ENCODE data around the gene XRCC1. TPM values are rescaled to one million over a fixed set of nuclear protein-coding genes. Genes with fewer than 3 reads are reported as not detected.
A peak's percentile ranks its signal among the peaks of the same experiment; 100 is the strongest.

XRCC1 gene
- total RNA-seq, 1 experiment from 2014 or later: 23.4 TPM

GRCh38 chr19:43618921-43619261 is 43.6 kb upstream of the XRCC1 start:
- peak overlapping the region; percentile 33; the same call in 1 of the 2 replicates for H3K27ac ChIP-seq (ENCODE audit: low read length)
- TF ChIP-seq EZH2phosphoT487 (IDR thresholded peaks at IDR 0.05; ENCODE audit: borderline replicate concordance, low read length) (no peak), EZH2 (IDR thresholded peaks at IDR 0.05; ENCODE audit: low read length, unreplicated experiment) (no peak)
- TF ChIP-seq, protein P1, sequence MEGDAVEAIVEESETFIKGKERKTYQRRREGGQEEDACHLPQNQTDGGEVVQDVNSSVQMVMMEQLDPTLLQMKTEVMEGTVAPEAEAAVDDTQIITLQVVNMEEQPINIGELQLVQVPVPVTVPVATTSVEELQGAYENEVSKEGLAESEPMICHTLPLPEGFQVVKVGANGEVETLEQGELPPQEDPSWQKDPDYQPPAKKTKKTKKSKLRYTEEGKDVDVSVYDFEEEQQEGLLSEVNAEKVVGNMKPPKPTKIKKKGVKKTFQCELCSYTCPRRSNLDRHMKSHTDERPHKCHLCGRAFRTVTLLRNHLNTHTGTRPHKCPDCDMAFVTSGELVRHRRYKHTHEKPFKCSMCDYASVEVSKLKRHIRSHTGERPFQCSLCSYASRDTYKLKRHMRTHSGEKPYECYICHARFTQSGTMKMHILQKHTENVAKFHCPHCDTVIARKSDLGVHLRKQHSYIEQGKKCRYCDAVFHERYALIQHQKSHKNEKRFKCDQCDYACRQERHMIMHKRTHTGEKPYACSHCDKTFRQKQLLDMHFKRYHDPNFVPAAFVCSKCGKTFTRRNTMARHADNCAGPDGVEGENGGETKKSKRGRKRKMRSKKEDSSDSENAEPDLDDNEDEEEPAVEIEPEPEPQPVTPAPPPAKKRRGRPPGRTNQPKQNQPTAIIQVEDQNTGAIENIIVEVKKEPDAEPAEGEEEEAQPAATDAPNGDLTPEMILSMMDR (conservative IDR thresholded peaks at IDR 0.05; ENCODE audit: low read depth, low read length): no peak
- H3F3A ChIP-seq (ENCODE audit: low read length, unreplicated experiment): no peaks in the 10 kb centered on the region
- peaks cover 18% of the 10 kb centered on the region for H3K79me2 ChIP-seq (ENCODE audit: low read length)
- DNase-seq (peak; percentile 12), ATAC-seq (peak; percentile 10)
- H3K4me1 ChIP-seq (ENCODE audit: insufficient read depth, low read length): peaks cover 13% of the 10 kb centered on the region
- H3K27me3 ChIP-seq (ENCODE audit: low read length): no peaks in the 10 kb centered on the region
- CTCF ChIA-PET: interaction anchor here (0.7 kb wide), 1 partner anchor 191 kb away, joined by 11 read pairs; no protein-coding TSS in a partner anchor
- TSS peak; percentile 77 for BruUV-seq (replicated peaks)
- peak overlapping the region; percentile 80 for H3K9ac ChIP-seq (ENCODE audit: low read length)
- H3K9me3 ChIP-seq (ENCODE audit: low read length): no peaks in the 10 kb centered on the region
- peak overlapping the region; percentile 95 for H2AFZ ChIP-seq (ENCODE audit: low read length)
- H4K20me1 ChIP-seq (ENCODE audit: low read length): no peaks in the 10 kb centered on the region
- H3K9me2 ChIP-seq (replicated peaks; ENCODE audit: low read length): no peaks in the 10 kb centered on the region
- no peaks in the 10 kb centered on the region for H3K36me3 ChIP-seq (ENCODE audit: low read depth, low read length)
- peak overlapping the region; percentile 78 for H3K4me3 ChIP-seq (ENCODE audit: low read length)
- intact Hi-C loops (cut with micrococcal nuclease): no loop called here
- POLR2A ChIA-PET (ENCODE audit: unreplicated experiment): no interaction called here
- H3K4me2 ChIP-seq (ENCODE audit: low read length): peak overlapping the region; percentile 93

DNA sequence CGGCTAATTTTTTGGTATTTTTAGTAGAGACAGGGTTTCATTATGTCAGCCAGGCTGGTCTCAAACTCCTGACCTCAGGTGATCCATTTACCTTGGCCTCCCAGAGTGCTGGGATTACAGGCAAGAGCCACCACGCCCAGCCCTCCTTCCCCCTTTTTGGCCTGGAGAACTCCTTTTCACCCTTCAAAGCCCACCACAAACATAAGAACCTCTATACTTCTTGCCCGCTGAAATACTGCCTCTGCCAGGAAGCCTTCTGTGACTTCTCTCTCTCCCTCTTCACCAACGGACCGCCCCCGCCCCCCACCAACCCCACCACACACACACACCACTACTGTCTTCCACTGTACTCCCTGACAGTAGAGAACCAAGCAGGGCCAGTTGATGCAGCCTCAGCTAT is 41.6 kb upstream of the XRCC1 start:
- Histone ChIP-seq H3K4me3 (ENCODE audit: low read length) (no peak overlapping the region), H3K36me3 (ENCODE audit: low read depth, low read length) (no peaks in the 10 kb centered on the region; the same call in 1 of the 2 replicates), H3K9ac (ENCODE audit: low read length) (no peak overlapping the region), H3K4me1 (ENCODE audit: insufficient read depth, low read length) (peaks cover 13% of the 10 kb centered on the region), H3K9me3 (ENCODE audit: low read length) (no peaks in the 10 kb centered on the region), H2AFZ (ENCODE audit: low read length) (no peak overlapping the region), H3K9me2 (replicated peaks; ENCODE audit: low read length) (no peaks in the 10 kb centered on the region), H3K79me2 (ENCODE audit: low read length) (peaks cover 18% of the 10 kb centered on the region), H3F3A (ENCODE audit: low read length, unreplicated experiment) (no peaks in the 10 kb centered on the region), H3K4me2 (ENCODE audit: low read length) (no peak overlapping the region), H3K27ac (ENCODE audit: low read length) (no peak overlapping the region), H4K20me1 (ENCODE audit: low read length) (no peaks in the 10 kb centered on the region), H3K27me3 (ENCODE audit: low read length) (no peaks in the 10 kb centered on the region)
- BruUV-seq (replicated peaks): no TSS peak
- no peak for TF ChIP-seq EZH2 (IDR thresholded peaks at IDR 0.05; ENCODE audit: low read length, unreplicated experiment)
- no peak for TF ChIP-seq EZH2phosphoT487 (IDR thresholded peaks at IDR 0.05; ENCODE audit: borderline replicate concordance, low read length)
- TF ChIP-seq, protein P1 (conservative IDR thresholded peaks at IDR 0.05; ENCODE audit: low read depth, low read length): no peak
- ChIA-PET CTCF (no interaction called here), POLR2A (ENCODE audit: unreplicated experiment) (no interaction called here)
- intact Hi-C loops (cut with micrococcal nuclease): no loop called here
- ATAC-seq (no peak), DNase-seq (no peak)

DNA sequence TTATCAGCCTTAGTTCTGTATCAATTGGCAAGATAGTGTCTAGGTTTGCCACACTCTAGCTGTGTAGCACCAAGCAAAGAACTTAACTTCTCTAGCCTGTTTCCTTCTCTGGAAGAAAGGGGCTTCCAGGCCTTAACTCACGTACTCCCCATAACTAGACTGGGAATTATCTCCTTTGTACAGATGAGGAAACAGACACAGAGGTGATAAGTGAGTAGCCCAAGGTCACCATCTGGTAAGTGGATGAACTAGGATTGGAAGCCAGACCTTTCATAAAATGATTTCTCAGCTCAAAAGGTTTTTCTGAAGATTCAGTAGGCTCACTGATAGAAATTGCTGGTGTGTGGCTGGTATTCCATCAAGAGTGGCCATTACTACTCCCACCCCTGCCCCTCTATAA is 41.0 kb upstream of the XRCC1 start:
- Histone ChIP-seq H3K9me3 (ENCODE audit: low read length) (no peaks in the 10 kb centered on the region), H3K27ac (ENCODE audit: low read length) (no peak overlapping the region), H3K4me3 (ENCODE audit: low read length) (no peak overlapping the region), H3K4me2 (ENCODE audit: low read length) (no peak overlapping the region), H2AFZ (ENCODE audit: low read length) (no peak overlapping the region), H3K27me3 (ENCODE audit: low read length) (no peaks in the 10 kb centered on the region), H3K9ac (ENCODE audit: low read length) (no peak overlapping the region), H3K79me2 (ENCODE audit: low read length) (peaks cover 18% of the 10 kb centered on the region), H3K9me2 (replicated peaks; ENCODE audit: low read length) (no peaks in the 10 kb centered on the region), H3K4me1 (ENCODE audit: insufficient read depth, low read length) (peaks cover 13% of the 10 kb centered on the region), H3K36me3 (ENCODE audit: low read depth, low read length) (no peaks in the 10 kb centered on the region; the same call in 1 of the 2 replicates), H3F3A (ENCODE audit: low read length, unreplicated experiment) (no peaks in the 10 kb centered on the region), H4K20me1 (ENCODE audit: low read length) (no peaks in the 10 kb centered on the region)
- ChIA-PET POLR2A (ENCODE audit: unreplicated experiment) (no interaction called here), CTCF (no interaction called here)
- BruUV-seq (replicated peaks): no TSS peak
- ATAC-seq (no peak), DNase-seq (no peak)
- TF ChIP-seq, protein P1 (conservative IDR thresholded peaks at IDR 0.05; ENCODE audit: low read depth, low read length): no peak
- TF ChIP-seq EZH2 (IDR thresholded peaks at IDR 0.05; ENCODE audit: low read length, unreplicated experiment) (no peak), EZH2phosphoT487 (IDR thresholded peaks at IDR 0.05; ENCODE audit: borderline replicate concordance, low read length) (no peak)
- intact Hi-C loops (cut with micrococcal nuclease): no loop called here
